AG09319 (cell line): Measurements from ENCODE around the gene NEDD8.

Experiments
- DNase-seq: peaks from one replicate; pipeline ENCODE4 v3.0.0-alpha.2; 2010; ENCODE audit warnings: low read depth; ENCODE audit errors: extremely low read depth
- TF ChIP-seq, protein P1 (sequence below): IDR thresholded peaks from 2 replicates; pipeline ENCODE4 v1.5.1; 2011; ENCODE audit warnings: low read depth, mild to moderate bottlenecking, inconsistent platforms, low read length, moderate library complexity

The NEDD8 gene

DNA sequence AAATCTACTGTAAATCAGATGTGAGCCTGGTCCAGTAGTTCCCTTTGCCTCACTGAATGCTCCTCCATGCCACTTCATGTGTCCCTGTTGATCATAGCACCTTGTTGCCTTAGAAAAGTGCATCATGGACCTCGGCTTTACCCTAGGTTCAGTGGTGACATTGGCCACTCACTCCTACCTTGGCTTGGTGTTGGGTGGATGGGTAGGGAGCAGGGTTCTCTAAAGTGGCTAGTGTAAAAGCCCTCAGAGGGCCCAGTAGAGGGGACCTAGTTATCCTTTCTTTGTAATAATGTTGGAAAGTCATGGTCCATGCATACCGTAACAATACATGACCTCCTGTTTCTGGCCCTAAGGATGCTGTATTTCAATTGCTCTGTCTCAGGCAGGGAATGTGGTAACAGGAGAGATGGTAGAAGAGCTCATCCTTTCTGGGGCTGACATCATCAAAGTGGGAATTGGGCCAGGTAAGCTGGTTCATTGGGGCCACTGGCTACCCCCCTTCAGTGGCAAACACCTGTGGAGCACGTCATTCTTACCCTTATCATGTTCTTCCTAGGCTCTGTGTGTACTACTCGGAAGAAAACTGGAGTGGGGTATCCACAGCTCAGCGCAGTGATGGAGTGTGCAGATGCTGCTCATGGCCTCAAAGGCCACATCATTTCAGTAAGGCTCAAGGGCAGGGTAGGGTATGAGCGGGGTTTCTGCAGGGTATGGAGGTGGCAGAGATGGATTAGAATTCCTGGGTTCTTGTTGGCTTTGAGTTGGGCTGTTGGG lies 4.7 kb upstream of the NEDD8 start:
- TF ChIP-seq, protein P1, sequence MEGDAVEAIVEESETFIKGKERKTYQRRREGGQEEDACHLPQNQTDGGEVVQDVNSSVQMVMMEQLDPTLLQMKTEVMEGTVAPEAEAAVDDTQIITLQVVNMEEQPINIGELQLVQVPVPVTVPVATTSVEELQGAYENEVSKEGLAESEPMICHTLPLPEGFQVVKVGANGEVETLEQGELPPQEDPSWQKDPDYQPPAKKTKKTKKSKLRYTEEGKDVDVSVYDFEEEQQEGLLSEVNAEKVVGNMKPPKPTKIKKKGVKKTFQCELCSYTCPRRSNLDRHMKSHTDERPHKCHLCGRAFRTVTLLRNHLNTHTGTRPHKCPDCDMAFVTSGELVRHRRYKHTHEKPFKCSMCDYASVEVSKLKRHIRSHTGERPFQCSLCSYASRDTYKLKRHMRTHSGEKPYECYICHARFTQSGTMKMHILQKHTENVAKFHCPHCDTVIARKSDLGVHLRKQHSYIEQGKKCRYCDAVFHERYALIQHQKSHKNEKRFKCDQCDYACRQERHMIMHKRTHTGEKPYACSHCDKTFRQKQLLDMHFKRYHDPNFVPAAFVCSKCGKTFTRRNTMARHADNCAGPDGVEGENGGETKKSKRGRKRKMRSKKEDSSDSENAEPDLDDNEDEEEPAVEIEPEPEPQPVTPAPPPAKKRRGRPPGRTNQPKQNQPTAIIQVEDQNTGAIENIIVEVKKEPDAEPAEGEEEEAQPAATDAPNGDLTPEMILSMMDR: no peak
- DNase-seq: no peak

DNA sequence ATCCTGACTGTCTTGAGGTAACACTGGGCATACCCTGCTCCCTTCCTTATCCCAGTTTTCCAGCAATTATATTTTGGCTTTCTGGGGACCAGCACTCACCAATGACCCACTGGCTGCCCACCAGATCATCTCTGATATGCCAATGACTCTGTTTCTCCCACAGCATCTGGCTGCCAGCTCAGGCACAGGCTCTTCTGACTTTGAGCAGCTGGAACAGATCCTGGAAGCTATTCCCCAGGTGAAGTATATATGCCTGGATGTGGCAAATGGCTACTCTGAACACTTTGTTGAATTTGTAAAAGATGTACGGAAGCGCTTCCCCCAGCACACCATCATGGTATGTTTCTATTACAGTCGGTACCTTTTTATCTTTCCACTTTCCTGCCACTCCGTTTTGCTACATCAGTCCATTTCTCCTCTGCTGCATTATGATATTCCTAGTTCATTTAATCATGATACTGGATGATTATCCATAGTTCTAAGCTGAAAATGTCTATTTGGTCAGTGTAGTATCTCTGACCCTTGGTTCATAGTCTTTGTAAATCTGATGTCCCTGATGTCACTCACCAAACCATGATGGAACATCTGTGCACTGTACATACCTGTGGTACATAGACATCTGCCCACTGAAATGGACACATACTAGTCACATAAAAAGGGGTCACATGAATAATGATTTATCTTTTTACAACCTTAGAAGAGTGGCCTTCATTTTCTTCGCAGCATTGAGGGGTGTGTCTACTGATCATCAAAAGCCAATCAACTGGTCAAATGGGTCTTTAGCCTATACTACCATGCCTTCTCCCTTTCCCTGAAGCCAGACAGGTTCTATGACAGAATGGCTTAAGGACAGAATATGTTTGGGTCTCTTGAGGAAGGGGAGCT lies 3.9 kb upstream of the NEDD8 start:
- TF ChIP-seq, protein P1: no peak

DNA sequence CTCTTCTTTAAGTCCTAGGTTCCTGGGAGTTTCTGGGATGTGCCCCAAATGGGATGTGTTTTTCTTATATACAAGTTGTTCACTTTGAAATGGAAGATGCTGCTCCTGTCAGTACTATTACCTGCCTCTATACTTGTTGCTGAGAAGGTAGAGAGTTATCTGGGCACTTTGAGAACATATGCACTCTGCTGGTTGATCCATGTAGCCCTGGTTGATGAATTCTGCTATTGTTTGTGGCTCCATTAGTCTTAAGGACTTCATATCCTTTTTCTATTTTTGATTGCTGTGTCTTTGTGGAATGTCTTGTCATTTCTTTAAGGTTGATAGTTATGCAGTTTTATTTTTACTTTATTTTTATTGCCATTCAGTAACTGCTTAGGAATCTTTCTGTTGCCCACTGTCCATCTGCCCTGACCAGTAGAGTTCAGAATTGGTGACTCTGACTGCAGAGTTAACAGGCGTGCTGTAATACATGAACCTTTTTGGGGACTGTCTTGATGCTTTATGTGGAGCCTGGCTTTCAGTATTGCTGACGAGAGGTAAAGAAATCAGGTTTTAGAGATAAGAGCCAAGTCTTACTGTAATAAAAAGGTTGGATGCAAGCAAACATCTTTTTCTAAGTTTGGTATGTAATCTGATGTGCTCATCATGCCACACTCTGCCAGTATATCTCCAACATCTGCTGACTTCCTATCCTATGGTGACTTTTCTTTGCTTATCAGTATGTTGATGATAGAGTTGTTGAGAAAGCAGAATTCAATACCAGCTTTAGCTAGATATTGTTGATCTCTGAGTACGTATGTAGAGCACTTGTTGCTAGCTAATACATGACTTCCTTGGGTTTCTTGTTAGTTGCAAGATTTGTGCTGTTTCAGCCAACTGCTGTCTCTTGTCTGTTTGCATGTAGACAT lies 2.2 kb upstream of the NEDD8 start:
- no peak for DNase-seq
- TF ChIP-seq, protein P1: no peak

More for the DNA sequence above, 3.9 kb upstream of the NEDD8 start:
- no peak for DNase-seq

DNA sequence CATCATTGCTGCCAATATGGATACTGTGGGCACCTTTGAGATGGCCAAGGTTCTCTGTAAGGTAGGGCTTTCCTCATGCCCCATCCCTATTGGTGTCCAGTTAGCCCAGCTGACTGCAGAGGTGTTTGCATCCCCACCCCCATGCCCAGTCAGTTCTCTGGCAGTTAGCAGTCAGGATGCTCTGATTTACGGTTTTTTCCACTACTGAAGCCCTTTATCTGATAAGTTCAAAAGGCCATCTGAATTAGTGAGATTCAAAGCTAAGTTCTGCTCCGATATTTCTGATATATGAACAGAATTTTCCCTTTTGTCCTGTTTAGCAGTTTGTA lies 1.3 kb upstream of the NEDD8 start:
- DNase-seq: no peak
- TF ChIP-seq, protein P1: no peak

DNA sequence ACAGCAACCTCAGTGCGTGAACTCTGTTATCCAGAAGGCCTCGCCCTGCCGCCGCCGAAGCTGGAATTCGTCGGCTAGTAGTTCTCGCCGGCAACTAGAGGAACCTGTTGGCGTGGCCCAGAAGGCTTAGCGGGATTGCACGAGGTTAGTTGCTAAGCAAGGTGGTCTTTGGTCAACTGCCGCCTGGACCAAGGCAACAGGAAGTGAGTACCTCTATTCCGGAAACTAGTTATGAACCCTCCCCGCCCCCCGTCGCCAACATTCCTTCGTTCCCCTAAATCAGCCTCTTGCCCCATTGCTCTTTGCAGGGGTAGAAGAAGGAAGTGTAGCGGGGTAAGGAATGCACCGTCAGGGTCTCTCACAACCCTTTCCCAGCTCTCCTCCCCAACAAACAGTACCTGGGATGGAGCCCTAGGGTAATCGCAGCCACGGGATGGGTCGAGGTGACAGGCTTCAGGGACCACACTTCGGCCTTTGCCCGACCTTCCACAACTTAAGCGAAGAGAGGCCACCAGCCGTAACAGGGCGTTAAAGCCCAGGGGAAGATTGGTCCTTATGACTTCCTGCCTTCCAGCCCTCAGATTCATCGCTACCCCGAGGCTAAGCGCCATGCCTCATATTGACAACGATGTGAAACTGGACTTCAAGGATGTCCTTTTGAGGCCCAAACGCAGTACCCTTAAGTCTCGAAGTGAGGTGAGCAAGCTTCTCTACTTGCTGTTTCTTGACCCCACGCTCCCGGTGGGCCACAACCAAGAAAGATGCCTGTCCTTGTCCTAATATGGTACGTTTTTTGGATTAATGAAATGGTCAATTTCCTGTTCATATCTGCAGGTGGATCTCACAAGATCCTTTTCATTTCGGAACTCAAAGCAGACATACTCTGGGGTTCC lies 724 bp upstream of the NEDD8 start, which contains the start of gene GMPR2:
Gene GMPR2, plus strand, starts transcription at position 285 of the 893 bp plus-strand sequence. Its CDS starts 325 bp downstream, at position 610.
- no peak for DNase-seq

More for the DNA sequence above, 724 bp upstream of the NEDD8 start, which contains the start of gene GMPR2:
- TF ChIP-seq, protein P1: no peak
